Rectal smooth muscle tissue (tissue), 1 donor: ENCODE data around the gene TNRC6C.
"Not testable (repeated sequence)": the region's sequence is repeated elsewhere in the genome, so short reads cannot be mapped to it uniquely, and the experiment has no call there.

Experiments
- H3K27ac ChIP-seq: one replicate; pipeline ENCODE4 v1.7.0; 2013; ENCODE audit warnings: low read depth, low read length, inconsistent platforms
- H3K27me3 ChIP-seq: one replicate; pipeline ENCODE4 v1.7.0; 2013; ENCODE audit warnings: low read length; ENCODE audit not compliant: control insufficient read depth, insufficient read depth
- H3K36me3 ChIP-seq: one replicate; pipeline ENCODE4 v1.7.0; 2013; ENCODE audit warnings: low read length; ENCODE audit not compliant: control insufficient read depth, insufficient read depth
- H3K4me1 ChIP-seq: one replicate; pipeline ENCODE4 v1.7.0; 2013; ENCODE audit warnings: low read length; ENCODE audit not compliant: control insufficient read depth, insufficient read depth
- H3K4me3 ChIP-seq: one replicate; pipeline ENCODE4 v1.7.0; 2013; ENCODE audit warnings: low read length
- H3K9ac ChIP-seq: one replicate; pipeline ENCODE4 v1.7.0; 2013; ENCODE audit warnings: low read length

The TNRC6C gene

DNA sequence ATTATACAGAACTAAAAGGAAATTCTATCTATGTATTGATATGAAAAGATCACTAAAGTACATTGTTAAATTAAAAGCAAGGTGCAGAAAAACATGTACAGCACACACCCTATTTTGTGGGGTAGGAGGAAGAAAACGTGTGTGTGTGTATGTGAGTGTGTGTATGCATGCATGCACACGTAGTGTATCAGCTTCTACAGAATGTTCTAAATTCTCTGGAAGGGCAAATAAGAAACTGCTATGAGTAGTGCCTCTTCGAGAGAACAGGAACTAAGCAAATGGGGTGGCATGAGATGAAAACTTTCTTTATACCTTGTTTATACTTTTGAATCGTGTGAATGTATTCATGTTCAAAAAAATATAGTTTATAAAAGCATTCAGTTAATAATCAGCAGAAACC lies 111.2 kb downstream of the TNRC6C start:
- Histone ChIP-seq H3K9ac (no peak overlapping the region), H3K4me3 (no peak overlapping the region), H3K4me1 (no peaks in the 10 kb centered on the region), H3K27ac (no peak overlapping the region), H3K27me3 (no peaks in the 10 kb centered on the region), H3K36me3 (peaks cover 37% of the 10 kb centered on the region)

DNA sequence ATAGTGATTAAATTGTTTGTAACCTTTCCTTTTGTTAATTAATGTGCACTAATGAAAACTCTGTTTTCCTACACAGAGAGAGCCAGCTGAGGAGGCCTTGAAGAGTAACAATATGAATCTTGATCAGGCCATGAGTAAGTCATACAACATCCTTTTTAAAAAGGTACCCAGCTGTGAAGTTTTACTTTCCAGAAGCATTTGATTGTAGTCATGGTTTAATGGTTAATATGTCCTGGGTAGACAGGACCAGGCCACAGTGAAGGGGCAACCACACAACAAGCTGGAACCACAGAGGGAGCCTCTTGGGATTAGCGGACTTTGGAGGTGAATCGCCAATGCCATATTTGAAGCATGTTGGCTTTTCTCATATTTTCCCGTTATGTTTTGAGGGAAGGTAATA lies 114.5 kb downstream of the TNRC6C start:
- Histone ChIP-seq H3K36me3 (peaks cover 36% of the 10 kb centered on the region), H3K27me3 (no peaks in the 10 kb centered on the region), H3K4me3 (no peak overlapping the region), H3K27ac (no peak overlapping the region), H3K9ac (no peak overlapping the region), H3K4me1 (no peaks in the 10 kb centered on the region)

DNA sequence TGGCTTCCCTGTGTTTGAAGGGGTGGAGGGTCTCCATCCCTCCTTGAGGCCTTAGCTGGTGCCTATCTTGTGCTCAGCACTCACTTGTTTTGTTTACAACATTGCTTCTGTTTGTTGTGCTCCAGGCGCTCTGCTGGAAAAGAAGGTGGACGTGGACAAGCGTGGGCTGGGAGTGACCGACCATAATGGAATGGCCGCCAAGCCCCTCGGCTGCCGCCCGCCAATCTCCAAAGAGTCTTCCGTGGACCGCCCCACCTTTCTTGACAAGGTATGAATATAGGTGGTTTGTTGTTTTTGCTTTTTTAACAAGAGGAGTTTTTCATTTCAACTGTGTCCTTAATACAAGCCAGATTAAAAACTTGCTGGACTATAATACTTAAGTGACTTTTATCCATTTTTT lies 116.5 kb downstream of the TNRC6C start:
- Histone ChIP-seq H3K4me1 (no peaks in the 10 kb centered on the region), H3K9ac (no peak overlapping the region), H3K36me3 (peaks cover 42% of the 10 kb centered on the region), H3K27me3 (no peaks in the 10 kb centered on the region), H3K4me3 (no peak overlapping the region), H3K27ac (no peak overlapping the region)

DNA sequence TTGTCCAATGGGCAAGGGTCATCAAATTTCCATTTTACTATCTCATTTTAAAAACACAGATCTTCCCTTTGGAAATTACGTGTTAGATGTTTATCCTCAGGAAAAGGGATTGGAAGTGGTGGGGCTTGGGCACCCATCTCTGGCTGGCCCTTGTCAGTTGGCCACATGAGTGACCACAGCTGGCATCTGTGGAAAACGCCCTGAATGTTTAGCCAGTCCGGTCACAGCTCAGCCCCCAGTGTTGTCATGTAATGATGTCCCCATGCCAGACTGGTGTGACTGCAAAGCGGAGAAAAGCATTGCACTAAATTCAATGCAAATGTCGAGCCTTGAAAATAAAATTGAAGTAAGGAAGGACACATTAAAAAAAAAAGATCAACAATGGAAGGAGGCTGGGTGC lies 117.0 kb downstream of the TNRC6C start:
- Histone ChIP-seq H3K27ac (no peak overlapping the region), H3K36me3 (peaks cover 42% of the 10 kb centered on the region), H3K27me3 (no peaks in the 10 kb centered on the region), H3K4me3 (no peak overlapping the region), H3K9ac (no peak overlapping the region), H3K4me1 (no peaks in the 10 kb centered on the region)

DNA sequence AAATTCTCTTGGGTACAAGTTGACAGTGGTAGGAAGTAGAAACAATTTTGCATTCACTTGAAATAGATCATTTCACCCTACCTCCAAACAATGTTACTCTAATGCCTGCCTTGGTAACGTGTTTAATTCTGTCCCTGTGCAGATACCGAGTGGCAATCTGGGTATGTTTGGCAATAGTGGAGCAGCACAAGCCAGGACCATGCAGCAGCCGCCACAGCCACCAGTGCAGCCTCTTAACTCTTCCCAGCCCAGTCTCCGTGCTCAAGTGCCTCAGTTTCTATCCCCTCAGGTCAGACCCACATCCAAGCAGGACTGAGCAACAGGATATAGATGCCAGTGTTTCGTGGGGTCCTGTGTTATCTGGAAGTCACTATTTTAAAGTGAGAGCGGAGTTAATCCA lies 120.8 kb downstream of the TNRC6C start:
- Histone ChIP-seq H3K4me3 (no peak overlapping the region), H3K27me3 (no peaks in the 10 kb centered on the region), H3K27ac (no peak overlapping the region), H3K36me3 (peaks cover 32% of the 10 kb centered on the region), H3K9ac (no peak overlapping the region), H3K4me1 (no peaks in the 10 kb centered on the region)

DNA sequence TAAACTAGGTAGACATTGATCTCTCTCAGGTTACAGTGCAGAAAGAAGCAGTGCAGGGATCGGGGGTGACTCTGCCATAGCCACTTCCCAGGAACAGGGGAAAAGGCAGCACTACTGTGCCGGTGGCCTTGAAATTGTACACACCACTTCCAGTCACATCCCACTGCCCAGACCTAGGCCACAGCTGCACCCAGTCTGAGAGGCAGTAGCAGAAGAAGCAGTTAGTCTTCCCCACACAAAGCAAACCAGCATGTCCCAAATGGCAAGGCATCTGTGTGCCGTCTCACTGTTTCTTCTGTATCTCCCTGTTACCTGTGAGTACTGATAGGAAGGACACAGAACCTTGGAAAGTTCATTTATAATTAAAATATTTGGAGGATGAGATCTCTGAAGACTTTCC lies 123.0 kb downstream of the TNRC6C start:
- peaks cover 25% of the 10 kb centered on the region for H3K36me3 ChIP-seq
- no peak overlapping the region for H3K4me3 ChIP-seq
- H3K27ac ChIP-seq: no peak overlapping the region
- H3K4me1 ChIP-seq: no peaks in the 10 kb centered on the region
- no peak overlapping the region for H3K9ac ChIP-seq
- H3K27me3 ChIP-seq: no peaks in the 10 kb centered on the region

DNA sequence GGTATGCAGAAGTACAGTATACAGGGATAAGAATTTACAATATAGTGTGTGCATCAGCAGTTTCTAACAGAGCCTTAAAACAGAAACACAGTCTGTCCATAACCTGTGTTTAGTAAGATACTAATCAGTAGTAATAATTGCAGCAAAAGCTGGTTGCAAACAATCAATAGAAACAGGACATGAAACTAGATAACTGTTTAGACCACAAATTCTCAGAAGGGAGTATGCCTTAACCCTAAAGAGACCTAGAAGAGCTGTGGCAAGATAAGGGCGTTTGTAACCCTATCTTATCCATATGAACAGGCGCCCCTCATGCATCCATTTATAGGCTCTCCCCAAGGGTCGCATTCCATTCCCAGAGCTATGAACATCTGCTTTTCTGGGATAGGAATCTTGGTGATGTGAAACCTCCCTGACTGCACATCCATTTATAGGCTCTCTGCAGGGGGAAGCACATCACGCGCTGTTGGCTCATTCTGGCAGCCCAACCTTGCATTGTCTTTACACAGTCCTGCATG lies 123.9 kb downstream of the TNRC6C start:
- H3K27me3 ChIP-seq, H3K27ac ChIP-seq, H3K4me1 ChIP-seq, H3K9ac ChIP-seq, H3K4me3 ChIP-seq: not testable (repeated sequence)
- peaks cover 27% of the 10 kb centered on the region for H3K36me3 ChIP-seq

DNA sequence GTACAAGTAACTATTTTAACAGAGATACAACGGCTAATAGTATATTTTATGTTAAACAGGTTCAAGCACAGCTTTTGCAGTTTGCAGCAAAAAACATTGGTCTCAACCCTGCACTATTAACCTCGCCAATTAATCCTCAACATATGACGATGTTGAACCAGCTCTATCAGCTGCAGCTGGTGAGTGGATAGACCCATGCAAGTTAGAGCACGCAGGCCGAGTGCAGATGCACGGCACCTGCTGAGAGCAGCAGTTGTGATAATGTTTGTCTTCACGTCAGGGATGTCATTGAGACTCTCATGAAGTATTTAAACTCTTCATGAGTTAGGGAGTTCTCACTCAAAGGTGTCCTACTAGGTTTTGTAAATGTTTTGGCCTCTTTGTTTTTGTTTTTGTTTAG lies 124.5 kb downstream of the TNRC6C start:
- Histone ChIP-seq H3K4me1 (no peaks in the 10 kb centered on the region), H3K36me3 (peaks cover 26% of the 10 kb centered on the region), H3K9ac (no peak overlapping the region), H3K27ac (no peak overlapping the region), H3K4me3 (no peak overlapping the region), H3K27me3 (no peaks in the 10 kb centered on the region)

DNA sequence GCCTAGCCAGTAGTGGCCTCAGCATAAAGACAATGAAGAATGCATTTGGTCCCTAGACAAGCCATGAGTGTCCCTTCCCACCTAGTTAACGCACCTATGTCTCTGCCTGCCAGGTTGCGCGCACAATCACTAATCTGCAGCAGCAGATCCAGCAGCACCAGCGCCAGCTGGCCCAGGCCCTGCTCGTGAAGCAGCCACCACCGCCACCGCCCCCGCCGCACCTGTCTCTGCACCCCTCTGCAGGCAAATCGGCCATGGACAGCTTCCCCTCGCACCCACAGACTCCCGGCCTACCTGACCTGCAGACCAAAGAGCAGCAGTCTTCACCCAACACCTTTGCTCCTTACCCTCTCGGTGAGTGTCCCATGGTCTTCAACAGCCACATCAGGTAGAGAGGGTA lies 128.2 kb downstream of the TNRC6C start:
- no peak overlapping the region for H3K27ac ChIP-seq
- no peaks in the 10 kb centered on the region for H3K4me1 ChIP-seq
- no peak overlapping the region for H3K9ac ChIP-seq
- no peaks in the 10 kb centered on the region for H3K27me3 ChIP-seq
- peaks cover 24% of the 10 kb centered on the region for H3K36me3 ChIP-seq
- no peak overlapping the region for H3K4me3 ChIP-seq

DNA sequence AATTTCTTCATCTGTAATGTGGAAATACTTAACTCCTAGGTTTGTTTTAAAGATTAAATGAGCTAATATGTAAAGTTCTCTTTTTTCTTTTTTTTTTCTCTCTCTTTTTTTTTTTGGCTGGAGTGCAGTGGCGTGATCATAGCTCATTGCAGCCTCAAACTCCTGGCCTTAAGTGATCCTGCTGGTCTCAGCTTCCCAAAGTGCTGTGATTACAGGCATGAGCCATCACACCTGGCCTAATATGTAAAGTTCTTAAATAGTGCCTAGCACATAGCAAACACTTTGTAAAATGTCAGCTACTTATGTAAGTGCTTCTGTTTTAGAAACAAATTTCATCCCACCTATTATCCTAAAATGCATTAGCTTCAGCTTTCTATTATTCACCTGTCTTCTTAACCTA lies 130.0 kb downstream of the TNRC6C start:
- no peak overlapping the region for H3K9ac ChIP-seq
- no peaks in the 10 kb centered on the region for H3K4me1 ChIP-seq
- H3K4me3 ChIP-seq: no peak overlapping the region
- H3K36me3 ChIP-seq: peaks cover 34% of the 10 kb centered on the region
- H3K27me3 ChIP-seq: no peaks in the 10 kb centered on the region
- no peak overlapping the region for H3K27ac ChIP-seq

DNA sequence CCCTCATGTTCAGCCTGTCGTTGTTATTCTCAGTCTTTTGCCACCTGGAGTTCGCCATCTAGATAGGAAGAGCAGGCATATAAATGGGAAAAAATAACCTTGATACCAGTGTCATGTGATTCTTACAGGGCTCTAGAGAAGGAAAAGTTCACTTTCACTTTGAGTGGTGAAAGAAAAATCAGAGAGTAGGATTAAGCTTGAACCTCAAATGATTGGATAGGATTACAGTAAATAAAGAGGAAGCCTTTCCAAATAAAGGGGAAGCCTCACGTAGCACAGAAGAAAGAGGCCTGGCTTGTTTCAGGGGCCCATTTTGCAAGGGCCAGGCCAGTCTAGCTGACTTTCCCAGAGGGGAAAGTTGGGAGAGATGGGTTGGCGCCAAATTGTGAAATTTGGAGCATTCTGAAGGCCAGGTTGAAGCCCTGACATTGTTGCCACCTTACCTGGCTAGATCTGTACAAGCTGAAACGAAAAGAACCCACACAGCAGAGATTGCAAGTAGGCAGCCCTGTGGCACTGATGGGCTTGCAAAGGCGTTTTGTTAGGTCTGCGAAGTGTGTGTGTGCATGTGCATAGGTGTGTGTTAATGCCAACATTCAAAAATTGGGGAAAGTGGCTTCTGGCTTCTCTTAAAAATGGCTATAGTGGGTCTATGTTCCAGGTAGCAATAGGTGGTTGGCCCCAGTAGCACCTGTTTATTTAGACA lies 131.2 kb downstream of the TNRC6C start:
- H3K4me1 ChIP-seq: no peaks in the 10 kb centered on the region
- no peak overlapping the region for H3K9ac ChIP-seq
- no peaks in the 10 kb centered on the region for H3K27me3 ChIP-seq
- H3K4me3 ChIP-seq: no peak overlapping the region
- H3K27ac ChIP-seq: no peak overlapping the region
- H3K36me3 ChIP-seq: peaks cover 37% of the 10 kb centered on the region

DNA sequence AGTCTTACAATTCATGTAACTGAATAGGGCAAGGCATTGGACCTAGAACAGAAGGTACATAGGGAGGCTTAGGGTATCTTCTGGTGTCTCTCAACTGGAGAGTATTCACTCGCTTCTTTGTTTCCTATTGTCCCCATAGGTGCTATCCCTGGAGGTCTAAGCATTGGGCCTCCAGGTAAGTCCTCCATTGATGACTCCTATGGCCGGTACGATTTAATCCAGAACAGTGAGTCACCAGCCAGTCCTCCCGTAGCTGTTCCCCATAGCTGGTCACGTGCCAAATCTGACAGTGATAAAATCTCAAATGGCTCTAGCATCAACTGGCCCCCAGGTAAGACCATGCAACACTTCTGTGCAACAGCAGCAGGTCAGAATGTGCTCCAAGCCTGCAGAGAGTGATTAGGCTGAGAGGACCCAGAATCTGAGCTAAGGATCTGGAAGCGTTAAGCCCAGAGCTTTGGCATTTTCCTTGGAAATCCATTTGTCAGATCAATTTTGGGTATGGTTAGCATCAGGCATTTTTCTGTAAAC lies 134.4 kb downstream of the TNRC6C start:
- H3K36me3 ChIP-seq: peaks cover 42% of the 10 kb centered on the region
- H3K27ac ChIP-seq: no peak overlapping the region
- no peaks in the 10 kb centered on the region for H3K27me3 ChIP-seq
- no peaks in the 10 kb centered on the region for H3K4me1 ChIP-seq
- no peak overlapping the region for H3K9ac ChIP-seq
- H3K4me3 ChIP-seq: no peak overlapping the region

DNA sequence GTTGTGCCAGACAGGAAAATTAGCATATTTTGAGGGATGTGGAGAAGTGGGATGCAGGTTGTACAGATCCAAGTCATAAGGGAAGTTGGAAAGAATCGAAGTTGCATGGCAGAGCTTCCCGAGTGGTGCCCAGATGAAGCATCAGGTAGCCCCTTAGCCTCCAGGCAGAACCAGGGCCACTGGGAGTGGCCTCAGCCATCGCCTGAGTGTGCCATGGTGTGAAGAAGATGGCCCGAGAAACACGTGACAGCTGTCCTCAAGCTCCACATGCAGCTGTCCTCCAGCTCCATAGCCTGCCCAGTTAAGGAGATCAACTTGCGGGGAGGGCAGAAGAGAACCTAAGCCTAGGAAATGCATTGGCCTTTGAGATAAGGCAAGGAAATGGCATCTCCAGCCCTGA lies 136.5 kb downstream of the TNRC6C start:
- Histone ChIP-seq H3K4me1 (no peaks in the 10 kb centered on the region), H3K27ac (no peak overlapping the region), H3K9ac (no peak overlapping the region), H3K4me3 (no peak overlapping the region), H3K36me3 (peaks cover 50% of the 10 kb centered on the region), H3K27me3 (no peaks in the 10 kb centered on the region)
